SU-DHL-6 (cell line): ENCODE results near the gene CGAS.

ENCODE experiments used
- EZH2phosphoT487 ChIP-seq: fragments of 200-600 bp; sonication (generic), shearing (Covaris generic); conservative IDR thresholded peaks from 2 replicates; pipeline ENCODE4 v1.6.1; 2018; ENCODE audit warnings: mild to moderate bottlenecking, antibody characterized with exemption, low read length, moderate library complexity, mixed read lengths
- TF ChIP-seq, protein P1 (sequence below): fragments of 200-600 bp; sonication (generic); IDR thresholded peaks from one replicate; pipeline ENCODE4 v1.5.1; 2017; ENCODE audit warnings: antibody characterized with exemption, mild to moderate bottlenecking, low read length, moderate library complexity; ENCODE audit not compliant: insufficient read depth, poor library complexity, severe bottlenecking

- TF ChIP-seq, protein P1, sequence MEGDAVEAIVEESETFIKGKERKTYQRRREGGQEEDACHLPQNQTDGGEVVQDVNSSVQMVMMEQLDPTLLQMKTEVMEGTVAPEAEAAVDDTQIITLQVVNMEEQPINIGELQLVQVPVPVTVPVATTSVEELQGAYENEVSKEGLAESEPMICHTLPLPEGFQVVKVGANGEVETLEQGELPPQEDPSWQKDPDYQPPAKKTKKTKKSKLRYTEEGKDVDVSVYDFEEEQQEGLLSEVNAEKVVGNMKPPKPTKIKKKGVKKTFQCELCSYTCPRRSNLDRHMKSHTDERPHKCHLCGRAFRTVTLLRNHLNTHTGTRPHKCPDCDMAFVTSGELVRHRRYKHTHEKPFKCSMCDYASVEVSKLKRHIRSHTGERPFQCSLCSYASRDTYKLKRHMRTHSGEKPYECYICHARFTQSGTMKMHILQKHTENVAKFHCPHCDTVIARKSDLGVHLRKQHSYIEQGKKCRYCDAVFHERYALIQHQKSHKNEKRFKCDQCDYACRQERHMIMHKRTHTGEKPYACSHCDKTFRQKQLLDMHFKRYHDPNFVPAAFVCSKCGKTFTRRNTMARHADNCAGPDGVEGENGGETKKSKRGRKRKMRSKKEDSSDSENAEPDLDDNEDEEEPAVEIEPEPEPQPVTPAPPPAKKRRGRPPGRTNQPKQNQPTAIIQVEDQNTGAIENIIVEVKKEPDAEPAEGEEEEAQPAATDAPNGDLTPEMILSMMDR: no peak
- no peak for TF ChIP-seq EZH2phosphoT487
These were observed 4.0 kb upstream of the CGAS start for GRCh38 chr6:73455865-73456629.
